Fibroblast of villous mesenchyme (primary cell): ENCODE results near the gene MACIR. TPM values are rescaled to one million over a fixed set of nuclear protein-coding genes. Genes with fewer than 3 reads are reported as not detected.

Experiments
- DNase-seq: peaks from one replicate; pipeline ENCODE4 v3.0.0-alpha.2; 2010; ENCODE audit warnings: low read depth
- H3K4me3 ChIP-seq: 2 replicates; pipeline ENCODE4 v1.5.1; 2011; ENCODE audit warnings: low read depth, mild to moderate bottlenecking, low read length
- CTCF ChIP-seq: IDR thresholded peaks from 2 replicates; pipeline ENCODE4 v1.5.1; 2012; ENCODE audit warnings: low read depth, mild to moderate bottlenecking, low read length; ENCODE audit not compliant: insufficient read depth
- total RNA-seq: library from RNA; depleted of rRNA; stranded (reverse); fragments of >200 nt; gene quantifications from 2 replicates; pipeline ENCODE4 v1.2.3, GENCODE V29; 2012

Gene MACIR
- total RNA-seq, 1 donor: 31.5 TPM

- no peak for TF ChIP-seq CTCF
- no peak for DNase-seq
- no peak overlapping the region for H3K4me3 ChIP-seq
Observed at GRCh38 chr5:103271570-103272289, 13.2 kb downstream of the MACIR start.

GRCh38 chr5:103272377-103272776 is 13.8 kb downstream of the MACIR start:
- TF ChIP-seq CTCF: no peak
- no peak overlapping the region for H3K4me3 ChIP-seq
- no peak for DNase-seq

GRCh38 chr5:103273952-103274351 is 15.4 kb downstream of the MACIR start:
- DNase-seq: no peak
- no peak for TF ChIP-seq CTCF
- H3K4me3 ChIP-seq: no peak overlapping the region

GRCh38 chr5:103275851-103276250 is 17.3 kb downstream of the MACIR start:
- no peak for DNase-seq
- TF ChIP-seq CTCF: no peak
- no peak overlapping the region for H3K4me3 ChIP-seq

- no peak overlapping the region for H3K4me3 ChIP-seq
- no peak for TF ChIP-seq CTCF
- no peak for DNase-seq
Observed at GRCh38 chr5:103280967-103281366, 22.4 kb downstream of the MACIR start.

- H3K4me3 ChIP-seq: no peak overlapping the region
- peak; percentile 35 for DNase-seq
- no peak for TF ChIP-seq CTCF
Observed at GRCh38 chr5:103283120-103283519, 24.6 kb downstream of the MACIR start.

- DNase-seq: no peak
- no peak for TF ChIP-seq CTCF
- H3K4me3 ChIP-seq: no peak overlapping the region
Observed at GRCh38 chr5:103283869-103284268, 25.3 kb downstream of the MACIR start.
